ENCODE data around the gene SPATS2L.

Gene SPATS2L

DNA sequence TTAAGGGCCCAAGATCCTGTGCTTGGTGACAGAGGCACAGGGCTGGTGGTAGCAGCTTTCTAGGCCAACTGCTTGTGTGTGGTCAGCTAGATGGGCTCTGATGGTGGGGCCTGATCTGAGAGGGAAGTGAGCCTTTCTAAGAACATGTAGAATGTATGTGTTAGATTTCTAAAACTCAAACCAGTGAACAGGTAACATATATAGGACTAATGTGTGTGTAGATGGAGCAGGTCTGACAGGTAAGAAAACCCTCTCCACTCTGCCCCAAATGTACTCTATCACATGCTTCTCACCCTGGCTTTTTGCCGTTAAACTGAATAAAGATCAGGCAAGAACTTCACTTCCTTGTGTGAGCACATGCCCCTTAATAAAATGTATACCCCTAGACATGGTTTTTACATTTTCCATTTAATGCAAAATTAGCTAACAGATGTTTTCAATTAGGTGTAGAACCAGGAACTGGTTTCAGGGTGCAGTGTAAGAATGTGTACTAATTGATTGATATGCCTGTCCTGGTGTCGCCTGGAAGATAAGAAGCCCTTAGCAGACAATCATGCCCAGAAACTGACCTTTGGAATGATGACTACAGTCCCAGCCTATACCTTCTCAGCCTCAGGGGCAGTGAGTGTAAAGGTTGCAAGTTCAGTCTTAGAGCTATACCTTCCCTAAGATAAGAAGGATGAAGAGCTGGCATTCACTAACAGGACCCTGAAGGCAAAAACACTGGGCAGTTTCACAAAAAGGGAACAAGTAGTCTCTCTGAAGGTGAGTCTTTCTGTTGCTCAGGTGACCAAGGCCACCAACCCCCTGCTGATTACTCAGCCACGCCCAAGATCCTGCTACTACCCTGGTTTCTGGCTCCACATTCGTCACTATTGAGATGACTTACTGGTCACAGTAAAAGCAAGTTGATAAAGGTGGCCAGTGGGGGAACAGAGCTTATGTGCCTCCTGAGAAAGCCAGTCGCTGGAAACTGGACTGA lies 71.2 kb downstream of the SPATS2L start:
- DNase-seq (ENCODE audit: low read depth): no peak

DNA sequence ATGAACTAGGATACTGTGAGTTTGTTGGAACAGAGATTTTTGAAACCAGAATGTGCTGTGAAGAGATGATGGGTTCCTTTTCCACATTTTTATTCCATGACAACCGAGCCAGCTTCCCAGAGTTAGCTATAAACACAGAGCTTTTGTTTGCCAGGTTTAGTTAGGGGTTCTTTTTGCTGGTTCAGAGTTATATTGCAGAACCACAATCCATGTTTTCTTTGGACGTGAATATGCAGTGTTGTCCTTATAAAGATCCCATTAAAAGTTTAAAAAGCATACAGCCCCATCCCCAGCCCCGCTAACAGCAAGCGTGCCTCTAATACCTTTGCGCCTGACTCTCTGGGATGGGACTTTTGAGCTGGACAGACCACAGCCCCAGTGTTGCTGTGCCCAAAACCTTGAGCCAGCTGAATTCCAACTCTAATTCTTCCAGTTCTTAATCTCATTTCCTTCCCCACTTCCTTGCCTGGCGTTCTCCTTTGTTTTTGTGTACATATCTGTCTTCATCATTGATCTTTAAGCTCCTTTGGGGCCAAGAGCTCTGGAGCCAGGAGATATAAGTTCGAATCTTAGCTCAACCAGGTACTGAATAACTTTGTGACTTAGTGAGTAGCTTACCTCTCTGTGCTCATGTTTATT lies 72.3 kb downstream of the SPATS2L start:
- DNase-seq (ENCODE audit: low read depth): peak; percentile 37

DNA sequence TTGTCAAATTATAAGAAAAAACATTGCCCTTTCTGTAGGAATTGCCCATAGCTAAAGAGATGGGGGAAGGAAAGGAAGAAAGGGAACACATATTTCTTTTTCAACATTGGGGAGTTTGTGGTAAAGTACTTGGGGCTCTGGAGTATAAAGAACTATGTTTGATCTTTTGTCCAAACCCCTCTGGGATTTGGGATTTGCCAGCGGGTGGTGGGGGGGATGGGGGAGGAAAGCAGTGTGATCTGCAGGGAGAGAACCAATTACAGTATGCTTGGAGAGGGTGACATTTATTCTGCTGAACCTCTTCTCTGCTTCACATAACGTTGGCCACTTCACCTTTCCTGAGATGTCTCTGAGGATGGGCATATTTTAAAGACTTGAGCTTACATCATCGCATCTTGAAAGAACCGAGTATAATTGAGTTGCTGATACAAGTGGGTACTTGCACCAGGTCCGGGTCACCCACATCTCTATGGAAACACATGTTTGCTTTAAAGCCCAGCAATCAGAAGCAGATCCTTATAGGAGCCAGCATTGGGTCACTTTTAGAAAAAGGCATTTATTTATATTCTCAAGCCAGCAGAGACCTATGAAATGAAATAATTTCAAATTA lies 73.1 kb downstream of the SPATS2L start:
- no peak for DNase-seq (ENCODE audit: low read depth)

DNA sequence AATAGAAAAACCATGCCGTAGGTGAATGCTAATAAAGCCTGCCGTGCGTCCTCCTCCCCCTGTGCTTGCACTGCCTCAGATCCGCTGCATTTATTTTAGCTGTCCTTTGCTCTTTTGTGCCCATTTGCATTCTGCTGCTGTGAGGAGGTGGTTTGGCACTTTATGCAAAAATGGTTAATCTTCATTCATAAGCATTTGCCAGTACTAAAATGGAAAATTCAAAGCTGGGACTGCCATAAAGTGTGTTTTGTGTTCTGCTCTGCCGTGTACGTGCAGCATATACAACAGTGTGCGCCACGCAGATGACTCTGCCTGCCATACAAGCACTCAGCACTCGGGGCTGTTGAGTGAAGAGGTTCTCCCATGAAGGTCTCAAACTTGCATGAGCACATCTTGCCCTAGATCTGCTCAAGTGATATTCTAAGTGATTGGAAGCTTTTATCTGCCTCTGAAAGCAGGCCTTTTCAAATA lies 73.6 kb downstream of the SPATS2L start:
- no peak for DNase-seq (ENCODE audit: low read depth)

DNA sequence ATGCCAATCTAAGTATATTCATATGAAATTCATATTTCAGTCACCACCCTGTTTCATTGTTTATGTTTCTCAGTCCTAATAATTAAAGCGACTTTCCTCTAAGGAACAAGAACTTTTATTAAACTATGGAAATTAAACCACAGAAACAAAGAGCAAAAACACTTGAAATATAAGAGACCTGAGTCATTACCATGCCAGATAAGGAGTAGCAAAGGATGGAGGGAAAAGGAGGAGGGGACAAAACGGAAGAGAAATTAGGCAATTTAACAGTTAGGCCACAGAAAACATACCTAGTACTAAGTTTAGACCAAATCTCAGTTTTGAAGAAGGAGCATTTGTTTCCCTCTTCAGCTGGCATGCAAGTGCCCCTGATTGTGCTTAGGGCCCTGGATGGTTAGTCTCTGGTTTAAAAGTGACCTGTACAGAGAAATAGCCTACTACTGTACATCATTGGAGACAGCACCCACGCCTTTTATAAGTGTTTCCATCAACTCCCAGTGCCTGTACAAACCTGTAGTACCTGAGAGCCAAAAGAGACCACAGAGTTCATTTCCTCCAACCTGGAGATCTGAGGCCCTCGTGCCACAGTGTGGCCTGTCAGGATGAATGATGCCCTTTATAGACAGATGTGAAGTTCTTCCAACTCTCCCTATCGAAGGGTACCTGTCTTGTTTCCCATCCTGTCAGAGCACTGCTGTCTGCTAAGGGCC lies 74.5 kb downstream of the SPATS2L start:
- peak; percentile 87 for DNase-seq (ENCODE audit: low read depth)

DNA sequence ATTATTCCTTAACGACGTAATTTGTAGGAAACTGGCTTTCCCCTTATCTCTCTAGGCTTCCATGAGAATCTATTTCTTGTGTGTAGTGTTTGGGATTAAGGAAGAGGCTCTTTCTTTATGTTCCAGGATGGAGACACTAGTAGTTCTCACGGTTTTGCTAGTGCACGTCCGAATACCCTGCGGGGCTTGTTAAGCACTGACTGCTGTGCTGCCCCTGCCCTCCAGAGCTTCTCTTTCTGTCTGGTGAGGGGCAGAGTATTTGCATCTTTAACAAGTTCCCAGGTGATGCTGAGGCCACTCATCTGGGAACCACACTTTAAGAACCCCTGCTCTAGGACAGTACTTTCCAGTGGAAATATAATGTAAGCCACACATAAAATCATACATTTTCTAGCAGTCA lies 76.4 kb downstream of the SPATS2L start:
- DNase-seq (ENCODE audit: low read depth): no peak

DNA sequence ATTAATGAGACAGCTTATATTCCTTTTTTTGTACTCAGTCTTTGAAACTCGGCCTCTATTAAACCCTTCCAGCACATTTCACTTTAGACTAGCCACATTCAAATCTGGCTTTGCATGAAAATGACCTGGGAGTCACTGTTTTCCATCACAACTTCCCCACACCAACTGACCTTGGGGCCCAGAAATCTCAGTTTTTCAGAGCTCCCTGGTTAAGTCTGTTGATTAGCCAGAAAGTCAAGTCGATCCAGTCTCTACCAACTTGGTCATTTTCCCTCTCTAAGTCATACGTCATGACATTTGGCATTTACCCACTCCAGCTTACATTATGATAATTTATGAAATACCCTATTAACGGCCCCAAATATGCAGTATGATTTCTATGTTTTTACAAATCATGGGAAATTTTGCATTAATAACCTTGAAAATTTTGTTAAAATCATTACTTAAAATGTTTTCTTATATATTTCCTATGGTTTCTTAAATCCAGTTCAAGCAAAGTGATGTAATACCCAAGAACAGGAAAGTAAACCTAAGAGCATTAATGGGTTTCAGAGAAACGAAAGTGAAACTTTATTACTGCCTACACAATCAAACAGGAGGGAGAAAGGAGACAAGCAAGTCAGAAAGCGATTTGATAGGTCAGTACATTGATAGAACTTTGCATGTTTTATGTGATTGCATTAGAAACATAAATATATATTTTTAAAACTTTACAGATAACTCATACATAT lies 77.1 kb downstream of the SPATS2L start:
- DNase-seq (ENCODE audit: low read depth): peak; percentile 91

DNA sequence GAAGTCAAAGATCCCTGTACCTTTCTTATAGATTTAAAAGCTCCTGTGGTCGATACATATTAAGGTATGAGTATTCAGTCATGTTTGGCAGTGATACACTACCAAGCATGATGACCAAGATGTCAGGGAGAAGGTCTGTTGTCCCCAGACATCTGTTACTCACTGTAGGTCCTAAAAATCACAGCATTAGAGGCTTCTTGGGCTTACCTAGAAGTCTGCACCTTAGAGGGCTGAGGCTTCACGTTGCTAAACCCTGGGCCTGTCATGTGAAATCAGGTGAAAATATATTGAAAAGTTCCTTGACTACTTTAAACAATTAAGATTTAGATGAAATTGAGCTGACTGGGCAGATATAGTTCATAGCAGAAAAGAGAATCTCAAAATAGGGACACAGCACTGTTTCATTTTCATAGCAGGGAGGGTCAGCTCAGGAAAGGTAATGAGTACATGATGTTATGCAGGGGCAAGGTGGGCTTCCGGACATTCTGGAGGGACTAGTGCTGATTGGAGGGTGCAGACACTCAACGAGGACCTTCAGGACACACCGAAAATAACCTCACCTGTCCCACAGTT lies 78.7 kb downstream of the SPATS2L start:
- no peak for DNase-seq (ENCODE audit: low read depth)

DNA sequence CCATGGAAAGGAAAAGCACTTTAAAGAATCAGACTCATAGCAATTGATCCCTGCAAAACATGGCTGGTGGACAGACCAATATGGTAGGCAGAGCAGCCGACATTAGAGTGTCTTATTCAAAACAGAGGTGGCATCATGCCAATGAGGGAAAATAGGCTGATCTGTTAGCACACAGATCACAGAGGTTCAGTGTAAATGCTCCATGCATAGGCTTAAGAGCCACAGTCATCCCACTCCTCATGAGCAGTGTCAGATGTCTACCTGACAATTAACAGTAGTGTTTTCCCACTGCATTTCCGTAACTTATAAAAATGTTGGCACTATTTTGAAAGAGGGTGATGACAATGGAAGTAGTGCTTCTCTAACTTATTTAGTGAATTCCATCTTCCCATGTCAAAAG lies 86.7 kb downstream of the SPATS2L start:
- DNase-seq (ENCODE audit: low read depth): no peak

DNA sequence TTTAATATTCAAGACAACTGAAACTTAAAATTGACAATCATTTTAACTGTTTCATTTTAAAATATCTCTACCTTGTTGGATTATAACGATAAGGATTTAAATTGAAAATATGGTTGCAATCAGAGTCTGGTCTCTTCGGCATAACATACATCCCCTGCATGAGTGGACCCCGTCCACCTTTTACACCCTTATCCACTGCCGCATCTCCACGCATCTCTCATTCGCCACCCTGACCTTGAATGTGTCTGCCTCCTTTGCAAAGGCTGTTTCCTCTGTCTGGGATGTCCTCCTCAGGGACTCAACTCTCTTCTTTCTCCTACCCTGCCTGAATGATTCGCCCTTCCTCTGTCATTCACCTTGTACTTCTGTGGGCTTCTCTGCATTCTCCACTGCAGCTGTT lies 87.6 kb downstream of the SPATS2L start:
- no peak for DNase-seq (ENCODE audit: low read depth)

DNA sequence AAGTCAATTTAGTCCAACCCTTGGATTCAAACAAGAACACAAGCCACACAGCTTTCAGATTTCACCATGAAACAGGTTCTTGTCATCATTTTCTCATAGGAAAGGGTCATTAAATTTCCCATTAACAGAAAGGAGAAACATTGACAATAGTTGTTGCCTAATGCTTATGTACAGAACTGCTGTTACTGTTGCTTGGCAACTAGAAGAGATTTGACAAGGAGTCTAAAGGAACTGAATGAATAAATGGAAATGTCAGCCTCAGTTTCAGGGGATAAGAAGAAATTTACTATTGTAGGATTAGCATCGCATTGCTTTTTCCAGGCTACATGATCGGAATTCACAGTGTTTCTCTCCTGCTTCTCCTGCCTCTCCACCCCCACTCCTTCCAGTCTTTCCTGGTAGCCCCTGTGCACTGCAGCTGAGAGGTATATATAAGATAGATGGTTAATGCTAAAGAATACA lies 90.3 kb downstream of the SPATS2L start:
- DNase-seq (ENCODE audit: low read depth): peak; percentile 65

DNA sequence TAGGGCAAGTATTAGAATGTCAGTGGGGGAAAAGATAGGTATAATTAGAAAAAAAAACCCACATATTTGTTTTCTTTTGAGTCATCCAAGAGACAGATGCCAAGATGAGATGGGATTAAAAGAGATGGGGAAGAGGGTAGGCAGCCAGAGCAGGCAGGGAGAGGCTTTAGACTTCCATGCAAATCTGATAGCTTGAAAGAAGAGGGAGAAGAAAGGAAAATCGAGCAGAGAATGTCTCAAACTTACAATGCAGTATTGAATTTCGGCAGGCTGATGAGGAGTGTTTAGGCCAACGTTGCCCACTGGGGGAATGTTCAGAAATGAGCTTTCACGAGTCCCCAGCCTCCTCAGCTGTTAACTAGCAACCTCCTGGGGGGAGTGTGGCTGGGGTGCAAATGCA lies 91.3 kb downstream of the SPATS2L start:
- DNase-seq (ENCODE audit: low read depth): no peak

DNA sequence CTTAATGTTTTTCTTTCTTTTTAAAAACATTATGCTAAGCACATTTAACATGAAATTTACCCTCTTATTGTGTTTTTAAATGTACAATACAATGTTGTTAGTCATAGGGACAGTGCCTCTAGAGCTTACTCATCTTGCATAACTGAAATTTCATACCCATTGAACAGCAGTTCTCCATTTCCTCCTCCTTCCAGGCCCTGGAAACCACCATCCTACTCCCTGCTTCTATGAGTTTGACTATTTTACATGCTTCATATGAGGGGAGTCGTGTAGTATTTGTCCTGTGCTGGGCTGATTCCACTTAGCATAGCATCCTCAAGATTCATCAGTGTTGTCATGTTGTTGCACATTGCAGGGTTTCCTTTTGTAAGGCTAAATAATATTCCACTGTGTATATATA lies 92.6 kb downstream of the SPATS2L start:
- DNase-seq (ENCODE audit: low read depth): peak; percentile 90

DNA sequence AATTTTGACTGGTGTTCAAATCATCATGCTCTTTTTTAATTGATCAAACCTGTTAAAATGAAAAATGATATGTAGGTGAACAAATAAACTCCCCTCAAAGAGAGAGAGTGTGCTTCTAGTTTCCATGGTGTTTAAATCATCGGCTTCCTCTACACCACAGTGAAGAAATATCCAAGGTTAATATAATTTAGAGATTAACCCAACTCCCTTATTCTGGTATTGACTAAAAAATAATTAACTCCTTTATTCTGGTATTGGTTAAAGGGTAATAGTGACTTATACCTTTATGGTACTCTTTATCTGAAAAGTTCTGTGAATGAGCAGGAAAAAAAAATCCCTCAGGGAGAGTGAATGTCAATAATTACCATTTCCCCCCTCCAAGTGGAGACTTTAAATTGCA lies 93.1 kb downstream of the SPATS2L start:
- no peak for DNase-seq (ENCODE audit: low read depth)

DNA sequence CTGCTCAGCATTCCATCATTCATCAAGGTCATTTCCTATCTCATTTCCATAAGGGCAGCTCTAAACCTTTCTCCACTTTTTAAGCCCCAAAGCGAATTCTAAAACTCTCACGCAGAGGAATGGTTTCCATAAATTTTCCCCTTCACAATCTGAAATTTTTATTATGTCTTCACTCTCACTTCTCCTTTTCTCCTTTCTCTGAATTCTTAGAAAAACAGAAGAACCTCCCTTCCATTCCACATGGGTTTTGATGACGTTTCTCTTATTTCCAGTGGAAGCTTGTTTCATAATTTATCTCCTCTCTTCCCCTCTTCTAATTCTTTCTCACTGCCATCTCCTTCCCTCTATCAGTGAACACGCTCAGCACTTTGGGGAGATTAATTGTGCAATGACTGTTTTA lies 97.3 kb downstream of the SPATS2L start:
- no peak for DNase-seq (ENCODE audit: low read depth)

DNA sequence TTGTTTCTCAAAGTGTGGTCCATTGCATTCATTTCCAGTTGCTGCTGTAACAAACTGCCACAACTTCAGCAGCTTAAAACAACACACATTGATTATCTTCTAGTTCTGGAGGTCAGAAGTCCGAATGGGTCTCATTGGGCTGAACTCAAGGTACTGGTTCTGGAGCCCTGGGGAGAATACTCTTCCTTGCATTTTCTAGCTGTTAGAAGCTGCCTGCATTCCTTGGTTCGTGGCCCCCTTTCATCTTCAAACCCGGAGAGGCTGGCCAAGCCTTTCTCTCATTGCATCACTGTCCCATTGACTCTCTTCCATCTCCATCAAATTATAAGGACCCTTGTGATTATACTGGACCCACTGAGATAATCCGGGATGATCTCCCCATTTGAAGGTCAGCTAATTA lies 98.1 kb downstream of the SPATS2L start:
- no peak for DNase-seq (ENCODE audit: low read depth)

DNA sequence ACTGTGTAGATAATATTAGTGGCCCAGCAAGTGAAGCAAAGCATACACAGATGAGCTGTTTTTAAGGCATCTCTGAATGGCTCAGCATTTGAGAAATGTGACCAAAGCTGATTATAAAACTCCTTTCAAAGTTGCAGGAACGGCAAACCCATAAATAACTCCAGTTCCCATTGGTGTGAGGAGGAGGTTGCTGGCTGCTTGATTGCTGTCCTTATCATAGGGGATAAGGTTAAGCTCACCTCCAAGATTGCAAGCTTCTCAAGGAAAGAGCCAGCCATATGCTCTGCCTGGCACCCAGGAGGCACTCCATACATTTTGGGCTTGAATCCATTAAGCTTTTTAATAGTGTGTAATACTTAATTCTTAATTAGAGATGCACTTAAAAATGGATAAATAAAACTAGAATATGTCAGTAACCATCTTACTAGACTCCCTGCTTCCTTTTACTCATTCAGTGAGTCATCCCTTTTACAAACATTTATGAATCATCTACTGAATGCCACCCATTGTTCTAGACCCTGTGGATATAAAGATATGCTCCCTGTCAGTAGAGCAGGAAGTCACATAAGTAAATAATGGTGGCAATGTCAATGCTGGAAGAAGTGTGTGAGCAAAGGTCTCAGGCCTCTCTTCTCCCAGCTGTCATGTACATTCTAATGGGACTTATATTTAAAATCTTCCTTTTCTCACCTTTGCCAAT lies 99.3 kb downstream of the SPATS2L start:
- peak; percentile 90 for DNase-seq (ENCODE audit: low read depth)

DNA sequence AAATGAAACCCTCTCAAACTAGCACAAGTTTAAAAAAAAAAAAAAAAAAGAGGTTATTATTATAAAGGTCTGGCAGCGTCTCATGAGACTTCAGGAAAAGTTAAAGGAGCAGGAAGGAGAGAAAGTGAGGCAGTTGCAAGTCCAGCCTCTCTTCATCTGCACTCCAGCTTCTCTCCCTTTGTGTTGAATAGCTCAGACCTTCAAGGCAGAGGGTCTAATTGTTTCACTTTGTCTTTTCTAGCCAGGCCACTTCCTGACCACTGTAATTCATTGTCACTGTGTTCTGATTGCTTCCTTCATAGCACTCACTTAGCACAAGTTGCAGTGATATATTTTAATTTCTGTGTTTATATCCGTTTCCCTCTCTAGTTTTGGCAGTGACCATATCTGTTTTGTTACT lies 99.9 kb downstream of the SPATS2L start:
- DNase-seq (ENCODE audit: low read depth): peak; percentile 28

DNA sequence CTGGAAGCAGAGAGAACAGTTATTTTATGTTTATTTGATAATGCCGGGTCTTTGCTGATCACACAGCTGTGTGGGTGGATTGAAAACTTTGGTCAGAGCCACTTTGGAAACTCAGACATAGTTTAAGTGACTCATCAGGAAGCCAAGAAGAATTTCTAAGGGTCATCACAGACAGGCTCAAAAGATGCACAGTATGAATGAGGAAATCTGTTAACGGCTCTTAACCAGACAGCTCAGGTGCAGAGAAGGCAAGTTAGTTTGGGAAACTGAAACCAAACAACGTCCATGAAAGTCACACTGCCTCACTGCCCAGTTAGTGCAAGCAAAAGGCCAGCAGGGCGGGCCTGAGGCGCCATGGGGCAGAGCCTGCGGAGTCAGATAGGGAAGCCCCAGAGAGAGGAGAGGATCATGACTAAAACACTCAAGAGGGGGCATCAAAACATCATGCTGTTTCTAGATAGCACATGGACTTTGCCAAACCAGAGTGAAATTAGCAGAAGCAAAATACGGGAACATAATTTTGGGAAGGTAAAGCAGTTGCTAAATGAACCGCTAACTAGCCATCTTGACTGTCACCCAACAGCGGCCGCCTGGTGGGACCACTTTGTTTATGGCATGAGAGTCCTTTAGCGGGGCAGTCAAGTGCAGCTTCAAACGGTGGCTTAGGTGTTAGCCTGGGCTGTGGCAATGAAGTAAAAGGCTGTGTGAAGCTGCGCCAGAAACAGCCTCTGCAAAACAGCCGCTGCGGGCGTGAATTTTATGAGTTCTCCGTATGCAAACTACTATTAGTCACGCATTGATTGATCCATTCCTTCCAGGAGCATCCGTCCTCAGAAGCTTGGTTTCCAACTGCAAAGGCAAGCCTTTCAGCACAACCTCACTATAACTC lies 102.2 kb downstream of the SPATS2L start:
- DNase-seq (ENCODE audit: low read depth): peak; percentile 95

Data from iris pigment epithelial cell (primary cell).